Endothelial cell of umbilical vein (primary cell): ENCODE measurements around the gene ARHGEF28. TPM values are rescaled to one million over a fixed set of nuclear protein-coding genes. Genes with fewer than 3 reads are reported as not detected.

Source experiments
- BruUV-seq: library from RNA; stranded (reverse); fragments of 400-500 nt; replicated peaks from 2 replicates; lab custom pipeline; 2021; lab: Mats Ljungman, UMichigan
- CTCF ChIA-PET: fragments of 300-600, 350-600 bp; sonication (Branson Sonifier 250); formaldehyde crosslinking; loops from one replicate; lab custom pipeline; 2021; ENCODE audit warnings: antibody characterized with exemption, inconsistent platforms; lab: Charles Lee
- POLR2A ChIA-PET: fragments of 300-600, 350-600 bp; sonication (Branson Sonifier 250); formaldehyde crosslinking; loops from one replicate; lab custom pipeline; 2021; ENCODE audit warnings: antibody characterized with exemption, inconsistent platforms; lab: Charles Lee
- DNase-seq: peaks from one replicate; pipeline ENCODE4 v3.0.0-alpha.2; 2011; ENCODE audit warnings: low read depth, low spot score
- FAIRE-seq: peaks from 2 replicates; lab custom pipeline; 2011; peaks lifted over from hg19 to GRCh38; lab: Jason Lieb, UNC
- H2AFZ ChIP-seq: 2 replicates; pipeline ENCODE4 v1.6.0; 2012; ENCODE audit warnings: low read depth, low read length, control low read depth, inconsistent platforms
- H3K27ac ChIP-seq: 2 replicates; pipeline ENCODE4 v1.5.1; 2011; ENCODE audit warnings: low read depth, mild to moderate bottlenecking, control low read depth, low read length, moderate library complexity; ENCODE audit not compliant: insufficient read depth
- H3K27me3 ChIP-seq, 2 experiments: 2 replicates each; pipeline versions ENCODE4 v1.6.0 to v1.6.1; 2011; ENCODE audit warnings: low read length in 2 of 2, mixed read lengths in 1 of 2; ENCODE audit not compliant: control insufficient read depth in 2 of 2, insufficient read depth in 2 of 2
- H3K36me3 ChIP-seq, 2 experiments: 2 replicates in 1 of 2; 3 replicates in 1 of 2; pipeline ENCODE4 v1.5.1; 2011; ENCODE audit warnings: low read length in 2 of 2, mild to moderate bottlenecking in 1 of 2, moderate library complexity in 1 of 2; ENCODE audit not compliant: control insufficient read depth in 2 of 2, insufficient read depth in 2 of 2; ENCODE audit errors: extremely low read depth in 1 of 2
- H3K4me1 ChIP-seq: 3 replicates; pipeline ENCODE4 v1.5.1; 2011; ENCODE audit warnings: mild to moderate bottlenecking, low read length; ENCODE audit not compliant: control insufficient read depth, insufficient read depth; ENCODE audit errors: extremely low read depth
- H3K4me2 ChIP-seq: 2 replicates; pipeline ENCODE4 v1.6.1; 2011; ENCODE audit warnings: low read length, control low read depth, mixed read lengths; ENCODE audit not compliant: insufficient read depth
- H3K4me3 ChIP-seq, 3 experiments: fragments of 200-600 bp in 1 of 3; sonication (generic), shearing (Covaris generic) in 1 of 3; replicated peaks in 1 of 3; 2 replicates each; pipeline ENCODE4 v1.5.1; 2011 to 2016; ENCODE audit warnings: control low read depth in 3 of 3, low read length in 3 of 3, mild to moderate bottlenecking in 2 of 3, inconsistent platforms in 1 of 3, low read depth in 1 of 3, moderate library complexity in 1 of 3; ENCODE audit not compliant: insufficient read depth in 1 of 3
- H3K79me2 ChIP-seq: 2 replicates; pipeline ENCODE4 v1.6.0; 2012; ENCODE audit warnings: low read length, inconsistent platforms; ENCODE audit not compliant: control insufficient read depth, insufficient read depth
- H3K9ac ChIP-seq: replicated peaks from 2 replicates; pipeline ENCODE3; 2011; ENCODE audit warnings: low read length, control low read depth; ENCODE audit not compliant: insufficient read depth; ENCODE audit errors: extremely low read depth
- H3K9me1 ChIP-seq: replicated peaks from 3 replicates; pipeline ENCODE4 v1.6.0; 2011; ENCODE audit warnings: mild to moderate bottlenecking, low read length; ENCODE audit not compliant: control insufficient read depth, insufficient read depth; ENCODE audit errors: extremely low read depth
- H3K9me3 ChIP-seq: replicated peaks from 2 replicates; pipeline ENCODE4 v1.5.1; 2012; ENCODE audit warnings: low read length, inconsistent platforms; ENCODE audit not compliant: control insufficient read depth, insufficient read depth
- H4K20me1 ChIP-seq: replicated peaks from 2 replicates; pipeline ENCODE3; 2011; ENCODE audit warnings: mild to moderate bottlenecking, low read length; ENCODE audit not compliant: control insufficient read depth, insufficient read depth; ENCODE audit errors: extremely low read depth
- CTCF ChIP-seq, 2 donors: IDR thresholded peaks; 1 replicate in 1 of 2; 2 replicates in 1 of 2; pipeline ENCODE4 v1.5.1; 2011; ENCODE audit warnings: low read length in 2 of 2, mild to moderate bottlenecking in 2 of 2, moderate library complexity in 2 of 2, control low read depth in 1 of 2, inconsistent platforms in 1 of 2, low read depth in 1 of 2; ENCODE audit not compliant: insufficient read depth in 1 of 2; ENCODE audit errors: extremely low read depth in 1 of 2
- EZH2 ChIP-seq: IDR thresholded peaks from 2 replicates; pipeline ENCODE4 v1.6.1; 2012; ENCODE audit warnings: borderline replicate concordance, low read depth, mild to moderate bottlenecking, moderate library complexity, low read length, inconsistent platforms; ENCODE audit not compliant: severe bottlenecking
- FOS ChIP-seq: IDR thresholded peaks from 2 replicates; pipeline ENCODE4 v1.6.1; 2011; ENCODE audit warnings: mild to moderate bottlenecking, low read length, moderate library complexity, borderline replicate concordance; ENCODE audit not compliant: insufficient read depth
- JUN ChIP-seq: IDR thresholded peaks from 2 replicates; pipeline ENCODE4 v1.6.1; 2011; ENCODE audit warnings: borderline replicate concordance, low read depth; ENCODE audit not compliant: insufficient read length, insufficient read depth
- MAX ChIP-seq: IDR thresholded peaks from 2 replicates; pipeline ENCODE4 v1.6.1; 2011; ENCODE audit not compliant: insufficient read depth, insufficient read length
- MYC ChIP-seq: IDR thresholded peaks from one replicate; pipeline ENCODE4 v1.6.1; 2011; ENCODE audit warnings: mild to moderate bottlenecking, low read depth, low read length
- POLR2A ChIP-seq: IDR thresholded peaks from 2 replicates; pipeline ENCODE4 v1.6.1; 2012; ENCODE audit warnings: low read depth, mild to moderate bottlenecking, control low read depth, low read length
- POLR2AphosphoS5 ChIP-seq: IDR thresholded peaks from 2 replicates; pipeline ENCODE4 v1.6.1; 2012; ENCODE audit warnings: low read depth, mild to moderate bottlenecking, control low read depth, low read length, moderate library complexity; ENCODE audit not compliant: insufficient read depth
- dilution Hi-C: fragments of 300-500 bp; cut with MboI; formaldehyde crosslinking; loops from one replicate; pipeline ENCODE4 v1.15.0; 2019; ENCODE audit warnings: low sequenced_read_pairs; ENCODE audit not compliant: extremely low pct_ligation_motif_present
- intact Hi-C: fragments of 100-400 bp; cut with micrococcal nuclease; formaldehyde crosslinking; loops from one replicate; pipeline ENCODE4 v1.10.0; 2022
- polyA plus RNA-seq, 4 experiments: library from polyadenylated mRNA; depleted of rRNA in 3 of 4; stranded (reverse) in 3 of 4; unstranded in 1 of 4; fragments of >200 nt; gene quantifications; 2 replicates each; pipeline versions ENCODE4 v1.2.1 to v1.2.3, GENCODE V29; 2011 to 2012; ENCODE audit warnings: missing spikeins in 1 of 4
- total RNA-seq: library from RNA; stranded (reverse); gene quantifications from 2 replicates; pipeline ENCODE4 v1.2.3, GENCODE V29; 2021

Gene ARHGEF28
- total and polyA plus RNA-seq, 2 donors (not counting 3 experiments of a cell fraction or from before 2014, with no cell fraction given): 29.5 to 108 TPM

- H3K9ac ChIP-seq: no peak overlapping the region
- CTCF ChIA-PET: no interaction called here
- no peak overlapping the region for H3K4me2 ChIP-seq
- DNase-seq: no peak
- H4K20me1 ChIP-seq: no peaks in the 10 kb centered on the region
- dilution Hi-C loops: no loop called here
- H2AFZ ChIP-seq: no peak overlapping the region
- no peaks in the 10 kb centered on the region for H3K4me1 ChIP-seq
- no peak overlapping the region for H3K27ac ChIP-seq
- no peaks in the 10 kb centered on the region for H3K9me1 ChIP-seq
- no TSS peak for BruUV-seq
- H3K27me3 ChIP-seq: no peaks in the 10 kb centered on the region
- H3K36me3 ChIP-seq: peaks cover 5 to 9% of the 10 kb centered on the region in 2 experiments
- TF ChIP-seq MAX: no peak
- intact Hi-C loops: no loop called here
- POLR2A ChIA-PET: no interaction called here
- no peaks in the 10 kb centered on the region for H3K9me3 ChIP-seq
- no peaks in the 10 kb centered on the region for H3K79me2 ChIP-seq
- FAIRE-seq: no peak
- no peak overlapping the region for H3K4me3 ChIP-seq
These were observed 179.5 kb downstream of the ARHGEF28 start for GRCh38 chr5:73805449-73805848.

GRCh38 chr5:73808911-73809310, 182.9 kb downstream of the ARHGEF28 start:
- Histone ChIP-seq H3K79me2 (no peaks in the 10 kb centered on the region), H2AFZ (no peak overlapping the region), H4K20me1 (no peaks in the 10 kb centered on the region), H3K27me3 (no peaks in the 10 kb centered on the region), H3K36me3 (peaks cover 7 to 9% of the 10 kb centered on the region in 2 experiments), H3K9ac (no peak overlapping the region), H3K9me3 (no peaks in the 10 kb centered on the region), H3K9me1 (no peaks in the 10 kb centered on the region), H3K4me1 (no peaks in the 10 kb centered on the region), H3K4me3 (no peak overlapping the region), H3K4me2 (no peak overlapping the region), H3K27ac (no peak overlapping the region)
- no TSS peak for BruUV-seq
- DNase-seq: no peak
- dilution Hi-C loops: no loop called here
- intact Hi-C loops: no loop called here
- POLR2A ChIA-PET: no interaction called here
- CTCF ChIA-PET: interaction anchor here (1.1 to 1.4 kb wide), 3 partner anchors 9 to 218 kb away, joined by 4 to 5 read pairs (median 4); no protein-coding TSS in a partner anchor
- no peak for FAIRE-seq
- TF ChIP-seq FOS (no peak), MAX (no peak), EZH2 (no peak), JUN (no peak), MYC (no peak), POLR2A (no peak), CTCF (IDR thresholded peaks at IDR 0.05; ENCODE audit: extremely low read depth in 1 of 2, insufficient read depth in 1 of 2, low read depth in 1 of 2, low read length in 2 of 2) (no peak), POLR2AphosphoS5 (no peak)
